RPMI7951 (cell line): ENCODE data around the gene ARID3B. TPM values are rescaled to one million over a fixed set of nuclear protein-coding genes. Genes with fewer than 3 reads are reported as not detected.
"Not testable (repeated sequence)": the region's sequence is repeated elsewhere in the genome, so short reads cannot be mapped to it uniquely, and the experiment has no call there.

Experiments used
- DNase-seq: peaks from one replicate; pipeline ENCODE4 v3.0.0-alpha.2; 2012; ENCODE audit warnings: low read depth
- total RNA-seq: library from RNA; depleted of rRNA; stranded (reverse); fragments of >200 nt; shearing (Covaris generic); gene quantifications from 2 replicates; pipeline ENCODE4 v1.2.3, GENCODE V29; 2014; rRNA removed

Gene ARID3B, protein sequence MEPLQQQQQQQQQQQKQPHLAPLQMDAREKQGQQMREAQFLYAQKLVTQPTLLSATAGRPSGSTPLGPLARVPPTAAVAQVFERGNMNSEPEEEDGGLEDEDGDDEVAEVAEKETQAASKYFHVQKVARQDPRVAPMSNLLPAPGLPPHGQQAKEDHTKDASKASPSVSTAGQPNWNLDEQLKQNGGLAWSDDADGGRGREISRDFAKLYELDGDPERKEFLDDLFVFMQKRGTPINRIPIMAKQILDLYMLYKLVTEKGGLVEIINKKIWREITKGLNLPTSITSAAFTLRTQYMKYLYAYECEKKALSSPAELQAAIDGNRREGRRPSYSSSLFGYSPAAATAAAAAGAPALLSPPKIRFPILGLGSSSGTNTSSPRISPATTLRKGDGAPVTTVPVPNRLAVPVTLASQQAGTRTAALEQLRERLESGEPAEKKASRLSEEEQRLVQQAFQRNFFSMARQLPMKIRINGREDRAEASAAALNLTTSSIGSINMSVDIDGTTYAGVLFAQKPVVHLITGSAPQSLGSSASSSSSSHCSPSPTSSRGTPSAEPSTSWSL
- total RNA-seq: 0.72 and 1.2 TPM in 2 replicates

DNA sequence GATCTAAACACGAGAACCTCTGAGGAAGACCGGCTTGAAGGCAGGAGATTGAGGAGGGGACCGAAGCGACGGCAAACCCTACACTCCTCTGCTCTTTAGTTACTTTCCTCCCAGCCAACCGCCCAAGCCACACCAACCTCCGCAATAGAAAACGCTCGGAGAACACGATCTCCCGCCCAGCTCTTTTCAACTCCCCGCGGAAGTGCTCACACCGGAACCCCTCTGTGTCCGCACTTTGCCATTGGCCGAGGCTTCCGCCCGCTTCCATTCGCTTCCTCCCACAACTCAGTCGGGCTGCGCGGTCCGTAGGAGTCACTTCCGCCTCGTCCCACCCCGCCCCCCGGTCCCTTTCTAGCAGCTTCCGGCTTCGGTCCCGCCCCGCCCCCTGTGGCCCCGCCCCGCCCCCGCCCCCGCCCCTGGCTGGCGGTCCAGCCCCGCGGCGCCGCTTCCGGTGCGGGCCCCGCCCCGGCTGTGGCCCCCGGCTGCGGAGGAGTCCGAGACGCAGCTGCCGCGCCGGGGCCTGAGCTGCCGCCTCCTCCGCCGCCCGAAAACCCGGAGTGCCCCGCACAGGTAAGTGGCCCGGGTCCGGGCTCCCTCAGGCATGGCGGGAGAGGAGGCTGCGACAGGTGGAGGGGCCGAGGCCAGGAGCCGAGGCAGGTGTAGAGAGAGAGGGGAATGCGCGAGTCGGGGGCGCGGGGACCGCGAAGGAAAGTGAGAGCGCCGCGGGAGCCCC is at the start of gene ARID3B:
TSS of gene ARID3B (plus strand) at position 460 of the 733 bp plus-strand sequence. CDS start 2,717 bp downstream, outside the sequence.
- peak; percentile 98 for DNase-seq

DNA sequence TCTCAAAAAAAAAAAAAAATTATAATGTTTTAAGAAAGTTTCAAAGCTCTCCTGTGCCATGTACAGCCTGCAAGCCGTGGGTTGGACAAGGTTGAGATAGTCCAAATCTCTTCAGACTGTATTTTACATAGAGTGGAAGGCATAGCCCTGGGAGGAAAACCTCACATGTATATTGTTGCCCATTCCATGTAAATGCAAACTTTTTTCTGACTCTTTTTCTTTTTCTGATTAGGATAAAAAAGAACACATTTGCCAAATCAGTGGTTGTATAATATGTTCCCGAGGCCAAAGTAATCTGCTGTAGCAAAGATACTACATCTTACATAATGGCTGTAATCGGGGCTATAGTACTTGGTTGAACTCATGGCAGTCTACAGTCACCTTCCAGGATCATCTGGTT is 44.4 kb upstream of the ARID3B start:
- DNase-seq: no peak

DNA sequence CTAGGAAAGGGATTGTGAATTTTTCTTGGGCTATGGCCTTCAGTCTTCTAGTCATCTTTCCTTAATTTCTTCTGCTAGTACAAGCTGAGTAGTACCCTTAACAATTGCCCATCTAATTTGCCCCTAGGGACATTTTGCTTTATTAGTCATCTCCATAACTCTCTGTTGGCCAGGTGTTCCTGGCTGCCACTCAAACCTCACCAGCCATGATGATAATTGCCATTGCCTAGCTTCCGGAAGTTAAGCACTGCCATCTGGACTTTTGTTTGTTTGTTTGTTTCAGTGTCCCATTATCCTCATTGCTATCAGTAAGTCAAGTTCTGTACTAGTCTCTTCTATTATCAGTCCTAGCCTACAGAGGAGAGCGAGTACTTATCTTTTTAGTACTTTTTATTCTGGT is 43.4 kb upstream of the ARID3B start:
- peak; percentile 92 for DNase-seq

DNA sequence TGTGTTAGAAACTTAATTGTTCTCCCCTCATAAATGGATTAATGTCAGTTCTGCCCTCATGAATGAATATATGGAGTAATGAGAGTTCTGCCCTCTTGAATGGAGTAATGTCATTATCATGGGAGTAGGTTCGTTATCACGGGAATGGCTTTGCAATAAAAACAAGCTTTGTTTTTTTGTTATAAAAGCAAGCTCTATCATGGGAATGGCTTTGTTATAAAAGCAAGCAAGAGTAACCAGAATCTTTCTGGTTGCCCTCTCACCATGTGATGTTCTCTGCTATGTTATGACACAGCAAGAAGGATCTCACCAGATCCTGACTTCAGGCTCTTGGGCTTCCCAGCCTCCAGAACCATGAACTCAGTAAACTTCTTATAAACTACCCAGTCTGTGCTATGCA is 41.7 kb upstream of the ARID3B start:
- DNase-seq: no peak

DNA sequence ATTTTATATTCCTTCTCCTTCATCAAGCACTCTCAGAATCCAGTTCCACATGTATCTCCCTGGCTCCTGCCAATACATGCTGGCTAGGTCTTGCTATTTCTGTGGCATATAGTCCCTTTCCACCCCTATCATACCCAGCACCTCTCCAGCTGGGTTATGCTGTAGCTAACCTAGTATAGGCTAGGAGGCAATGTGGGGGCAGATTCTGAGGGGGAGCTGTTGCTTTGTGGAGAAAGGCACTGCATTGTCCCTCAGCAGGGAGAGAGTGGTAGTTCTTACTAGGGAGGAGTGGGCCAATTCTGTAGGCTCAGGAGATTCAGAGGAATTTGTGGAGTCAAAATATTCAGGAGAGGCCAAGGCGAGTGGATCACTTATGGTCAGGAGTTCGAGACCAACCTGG is 40.6 kb upstream of the ARID3B start:
- DNase-seq: no peak

DNA sequence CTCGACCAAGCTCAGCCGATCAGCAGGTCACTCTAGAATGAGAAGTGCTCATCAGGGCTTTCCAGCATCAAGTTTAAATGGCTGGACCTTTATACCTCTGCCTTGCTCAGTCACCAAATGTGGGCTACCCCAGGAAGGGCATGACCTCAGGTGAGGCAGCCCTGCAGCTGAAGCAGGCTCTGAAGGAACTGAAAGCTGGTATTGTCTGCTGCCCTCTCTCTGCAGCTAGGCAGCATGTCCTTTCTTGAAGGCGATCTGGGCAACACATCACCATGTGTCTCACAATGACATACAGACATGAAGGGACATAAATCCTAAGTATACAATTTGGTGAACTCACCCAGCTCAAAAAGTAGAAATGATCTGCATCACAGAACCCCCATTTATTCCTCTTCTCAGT is 38.7 kb upstream of the ARID3B start:
- DNase-seq: no peak

DNA sequence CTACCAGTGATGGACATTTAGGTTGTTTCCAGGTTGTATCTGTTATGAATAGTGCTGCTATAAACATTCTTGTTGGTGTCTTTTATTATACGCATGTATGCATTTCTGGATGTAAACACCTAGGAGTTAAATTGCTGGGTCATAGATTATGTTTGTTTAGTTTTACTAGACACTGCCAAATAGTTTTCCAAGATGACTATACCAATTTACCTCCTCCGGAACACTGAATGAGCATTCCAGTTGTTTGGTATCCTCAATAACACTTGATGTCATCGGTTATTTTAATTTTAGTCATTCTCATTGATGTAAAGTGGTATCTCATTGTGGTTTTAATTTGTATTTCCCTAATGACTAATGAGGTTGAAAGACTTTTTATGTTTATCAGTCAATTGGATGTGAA is 36.6 kb upstream of the ARID3B start:
- DNase-seq: no peak

DNA sequence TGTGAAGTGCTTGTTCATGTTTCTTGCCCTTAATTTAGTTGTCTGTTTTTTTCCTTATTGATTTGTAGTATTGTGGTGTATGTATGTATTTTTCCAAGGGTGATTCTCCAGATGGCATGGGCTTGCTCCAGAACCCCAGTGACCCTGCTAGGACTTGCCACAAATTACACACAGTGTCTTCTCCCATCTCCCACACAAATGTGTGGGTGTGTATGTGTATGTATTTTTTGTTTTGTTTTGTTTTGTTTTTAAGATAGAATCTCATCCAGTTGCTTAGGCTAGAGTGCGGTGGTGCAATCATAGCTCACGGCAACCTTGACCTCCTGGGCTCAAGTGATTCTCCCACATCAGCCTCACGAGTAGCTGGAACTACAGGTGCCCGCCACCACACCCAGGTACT is 36.2 kb upstream of the ARID3B start:
- no peak for DNase-seq

DNA sequence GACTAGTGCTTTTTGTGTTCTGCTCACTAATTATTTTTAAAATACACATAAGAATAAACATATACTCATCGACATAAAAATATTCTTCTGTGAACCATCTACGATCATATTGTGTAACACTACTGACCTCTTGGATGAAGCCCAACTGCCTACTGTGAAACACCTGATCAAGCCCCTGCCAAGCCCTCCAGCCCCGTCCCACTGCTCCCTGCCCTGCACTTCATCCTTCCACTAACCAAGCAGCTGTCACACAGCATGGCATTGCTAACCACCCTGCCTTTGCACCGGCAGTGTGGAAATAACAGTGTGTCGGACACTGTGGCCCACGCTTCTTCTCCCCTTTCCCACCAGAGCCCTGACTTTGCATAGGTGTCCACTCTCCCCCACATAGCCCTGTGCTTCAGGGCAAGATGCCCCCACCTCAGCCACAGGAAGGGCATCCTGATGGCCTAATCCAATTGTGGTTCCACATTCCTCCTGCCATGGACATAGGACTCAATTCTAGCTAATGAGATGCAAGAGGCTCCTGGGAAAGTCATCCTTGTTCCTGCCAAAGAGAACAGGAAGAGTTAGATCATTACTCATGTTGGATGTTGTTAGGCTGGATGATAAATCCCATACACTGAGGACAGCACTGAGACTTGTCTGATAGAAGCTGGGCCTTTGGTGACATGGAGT is 35.0 kb upstream of the ARID3B start:
- peak; percentile 36 for DNase-seq

DNA sequence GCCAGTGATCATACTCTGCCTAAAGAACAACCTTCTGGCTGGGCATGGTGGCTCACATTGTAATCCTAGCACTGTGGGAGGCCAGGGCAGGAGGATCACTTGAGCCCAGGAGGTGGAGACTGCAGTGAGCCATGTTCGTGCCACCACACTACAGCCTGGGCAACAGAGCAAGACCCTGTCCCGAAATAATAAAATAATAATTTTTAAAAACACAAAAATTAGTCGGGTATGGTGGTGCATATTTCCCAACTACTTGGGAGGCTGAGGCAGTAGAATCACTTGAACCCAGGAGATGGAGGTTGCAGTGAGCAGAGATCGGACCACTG is 34.5 kb upstream of the ARID3B start:
- no peak for DNase-seq

DNA sequence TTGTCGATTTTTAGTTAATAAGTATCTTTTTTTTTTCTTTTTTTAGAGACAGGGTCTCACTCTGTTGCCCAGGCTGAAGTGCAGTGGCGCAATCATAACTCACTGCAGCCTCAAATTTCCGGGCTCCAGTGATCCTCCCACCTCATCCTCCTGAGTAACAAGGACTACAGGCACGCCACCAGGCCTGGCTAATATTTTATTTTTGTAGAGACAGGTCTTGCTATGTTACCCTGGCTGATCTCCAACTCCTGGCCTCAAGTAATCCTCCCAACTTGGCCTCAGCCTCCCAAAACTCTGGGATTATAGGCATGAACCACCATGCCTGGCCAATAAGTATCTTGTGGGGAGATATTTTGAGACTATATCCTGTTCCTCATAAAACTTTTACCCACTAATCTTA is 29.4 kb upstream of the ARID3B start:
- no peak for DNase-seq

DNA sequence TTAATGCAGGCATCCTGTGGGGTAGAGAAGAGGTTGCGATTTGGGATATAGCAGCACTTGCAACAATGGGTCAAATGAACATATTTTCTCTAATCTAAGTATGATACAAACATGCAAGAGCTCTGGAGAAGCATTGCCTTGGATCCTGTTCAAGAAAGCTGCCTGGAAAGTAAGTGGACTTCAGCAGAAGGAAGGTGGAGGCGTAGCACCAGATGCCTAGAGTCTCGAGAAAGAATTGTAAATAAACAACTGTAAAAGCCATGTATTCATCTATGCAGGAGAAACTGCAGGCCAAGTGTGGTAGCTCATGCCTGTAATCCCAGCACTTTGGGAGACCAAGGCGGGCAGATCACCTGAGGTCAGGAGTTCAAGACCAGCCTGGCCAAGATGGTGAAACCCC is 27.0 kb upstream of the ARID3B start:
- DNase-seq: not testable (repeated sequence)

DNA sequence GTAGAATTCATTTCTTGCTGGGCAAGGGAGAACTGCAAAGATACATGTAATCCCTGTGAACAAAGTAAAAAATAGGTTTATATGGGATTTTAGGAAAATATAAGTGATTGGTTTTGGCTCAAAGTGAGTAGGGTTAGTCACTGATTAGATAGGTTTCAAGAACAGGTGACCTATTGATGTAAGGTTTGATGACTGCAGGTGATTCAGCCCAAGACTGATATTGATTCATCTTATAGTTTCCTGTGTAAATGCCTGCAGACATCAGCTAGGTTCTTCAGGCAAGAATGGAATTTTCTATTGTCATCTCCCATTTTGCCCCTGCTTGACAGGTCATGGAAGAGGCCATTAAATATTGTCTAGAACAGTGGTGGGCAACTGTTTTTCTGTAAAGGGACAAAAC is 23.9 kb upstream of the ARID3B start:
- no peak for DNase-seq

DNA sequence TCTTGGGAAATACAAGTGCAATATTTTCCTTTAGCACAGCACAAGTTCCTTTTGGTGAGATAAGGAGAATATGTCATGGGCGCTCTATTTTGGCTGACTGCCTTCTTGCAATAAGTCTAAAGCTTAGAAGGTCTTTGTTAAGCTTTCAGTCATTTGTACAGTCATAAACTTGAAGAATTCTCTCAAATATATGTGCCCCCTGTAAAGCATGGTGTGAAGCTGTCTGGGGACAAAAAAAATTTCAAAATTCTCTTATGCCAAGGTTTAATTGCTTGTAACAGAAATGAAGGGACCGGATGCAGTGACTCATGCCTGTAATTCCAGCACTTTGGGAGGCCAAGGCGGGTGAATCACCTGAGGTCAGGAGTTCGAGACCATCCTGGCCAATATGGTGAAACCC is 21.7 kb upstream of the ARID3B start:
- DNase-seq: peak; percentile 44

DNA sequence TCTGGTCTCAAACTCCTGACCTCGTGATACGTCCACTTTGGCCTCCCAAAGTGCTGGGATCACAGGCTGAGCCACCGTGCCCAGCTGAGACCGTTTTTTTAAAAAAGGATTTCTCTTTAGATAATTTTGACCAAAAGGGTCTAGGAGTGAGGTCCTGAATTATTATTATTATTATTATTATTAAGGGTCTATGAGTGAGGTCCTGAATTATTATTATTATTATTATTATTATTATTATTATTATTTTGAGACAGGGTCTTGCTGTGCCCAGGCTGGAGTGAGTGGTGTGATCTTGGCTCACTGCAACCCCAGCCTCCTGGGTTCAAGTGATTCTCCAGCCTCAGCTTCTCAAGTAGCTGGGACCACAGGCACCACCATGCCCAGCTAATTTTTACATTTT is 20.6 kb upstream of the ARID3B start:
- DNase-seq: no peak

DNA sequence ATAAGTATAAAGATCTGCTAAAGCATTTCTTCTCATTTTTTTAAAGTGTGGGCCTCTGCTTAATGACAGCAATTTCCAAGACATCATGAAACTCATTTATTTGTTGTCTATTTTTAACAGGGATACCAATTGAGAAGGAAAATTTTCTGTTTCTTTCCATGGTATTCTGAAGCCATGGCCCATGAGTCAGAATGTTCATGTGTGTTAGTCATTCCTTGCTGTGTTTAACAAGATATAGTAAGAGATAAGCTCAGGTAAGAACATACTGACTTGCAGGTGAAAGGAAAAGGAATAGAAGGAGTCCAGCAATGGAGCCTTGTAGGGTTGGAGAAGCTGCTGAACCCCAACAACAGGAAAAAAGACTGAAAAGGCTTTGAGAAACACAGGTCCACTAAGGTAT is 17.0 kb upstream of the ARID3B start:
- no peak for DNase-seq

DNA sequence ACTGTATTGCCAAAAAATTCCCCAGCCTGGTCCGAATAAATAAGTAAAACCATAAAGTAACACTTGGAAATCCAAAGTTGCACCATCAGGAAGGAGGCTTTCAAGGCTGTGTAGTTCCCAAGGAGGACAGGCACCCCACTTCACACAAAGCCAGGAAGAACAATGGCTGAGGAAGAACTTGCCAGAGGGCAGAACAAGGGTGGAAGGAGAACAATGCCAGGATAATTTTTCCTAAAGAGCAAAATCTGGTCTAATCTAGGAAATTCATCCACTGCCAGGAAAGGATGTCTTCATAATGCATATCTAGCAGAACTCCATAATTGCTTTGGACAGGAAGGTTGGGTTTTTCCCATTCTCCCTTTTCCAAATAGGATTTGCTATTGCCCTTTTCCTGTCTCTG is 15.7 kb upstream of the ARID3B start:
- no peak for DNase-seq

DNA sequence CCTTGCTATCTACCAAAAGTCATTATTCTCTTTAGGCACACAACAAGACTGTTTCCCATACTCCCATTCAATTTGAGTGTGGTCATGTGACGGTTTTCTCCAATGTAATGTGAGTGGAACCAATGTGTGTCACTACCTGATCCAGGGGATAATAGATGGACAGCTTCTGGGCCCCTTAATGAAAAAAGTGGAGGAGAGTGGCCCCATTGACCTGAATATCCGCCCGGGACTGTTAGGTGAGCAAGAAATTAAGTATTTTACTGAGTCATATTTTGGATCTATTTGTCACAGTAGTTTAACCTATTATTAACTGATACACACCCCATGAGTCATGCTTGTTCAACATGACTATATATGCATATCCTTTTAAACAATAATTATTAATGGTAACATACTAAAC is 15.1 kb upstream of the ARID3B start:
- peak; percentile 56 for DNase-seq

DNA sequence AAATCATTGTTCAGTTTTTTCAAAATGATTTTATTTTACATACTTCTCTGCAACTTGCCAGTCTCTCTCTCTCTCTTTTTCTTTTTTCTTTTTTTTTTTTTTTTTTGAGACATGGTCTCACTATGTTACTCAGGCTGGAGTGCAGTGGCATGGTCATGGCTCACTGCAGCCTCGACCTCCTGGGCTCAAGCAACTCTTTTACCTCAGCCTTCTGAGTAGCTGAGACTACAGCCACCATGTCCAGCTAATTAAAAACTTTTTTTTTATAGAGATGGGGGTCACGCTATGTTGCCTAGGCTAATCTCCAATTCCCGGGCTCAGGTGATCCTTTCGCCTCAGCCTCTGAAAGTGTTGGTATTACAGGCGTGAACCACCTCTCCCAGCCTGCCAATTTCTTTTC is 12.1 kb upstream of the ARID3B start:
- no peak for DNase-seq

DNA sequence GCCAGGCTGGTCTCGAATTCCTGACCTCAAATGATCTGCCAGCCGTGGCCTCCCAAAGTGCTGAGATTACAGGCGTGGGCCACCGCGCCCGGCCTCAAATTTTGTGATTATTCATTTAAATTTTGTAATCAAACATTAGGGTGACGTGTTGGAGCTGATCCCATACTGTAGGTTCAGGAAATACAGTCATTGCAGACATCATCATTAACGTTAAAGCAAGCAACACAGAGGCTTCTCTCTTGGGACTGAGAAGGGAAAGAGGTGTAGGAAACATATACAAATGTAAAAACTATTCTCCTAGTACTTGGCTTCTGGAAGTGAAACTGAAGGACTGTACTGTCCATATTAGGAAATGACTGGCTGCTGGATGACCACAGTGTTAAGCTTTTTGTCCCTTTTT is 11.1 kb upstream of the ARID3B start:
- no peak for DNase-seq

DNA sequence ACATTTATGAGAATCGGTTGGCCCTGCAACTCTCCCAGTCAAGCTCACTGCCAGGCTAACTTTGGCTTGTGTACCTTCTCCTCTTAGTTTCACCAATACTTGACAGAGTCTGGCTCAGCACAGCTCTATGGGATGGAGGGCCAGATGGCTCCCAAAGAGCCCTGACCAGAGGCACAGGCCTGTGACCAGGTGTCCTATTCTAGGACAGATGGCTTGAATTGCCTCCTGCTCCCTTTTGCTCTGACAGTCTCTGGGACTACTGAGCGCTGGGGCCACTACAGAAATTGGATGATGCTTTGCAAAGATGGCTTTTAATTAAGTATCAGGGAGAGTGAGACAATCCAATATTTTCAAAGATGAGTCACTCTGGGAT is 10.3 kb upstream of the ARID3B start:
- no peak for DNase-seq

DNA sequence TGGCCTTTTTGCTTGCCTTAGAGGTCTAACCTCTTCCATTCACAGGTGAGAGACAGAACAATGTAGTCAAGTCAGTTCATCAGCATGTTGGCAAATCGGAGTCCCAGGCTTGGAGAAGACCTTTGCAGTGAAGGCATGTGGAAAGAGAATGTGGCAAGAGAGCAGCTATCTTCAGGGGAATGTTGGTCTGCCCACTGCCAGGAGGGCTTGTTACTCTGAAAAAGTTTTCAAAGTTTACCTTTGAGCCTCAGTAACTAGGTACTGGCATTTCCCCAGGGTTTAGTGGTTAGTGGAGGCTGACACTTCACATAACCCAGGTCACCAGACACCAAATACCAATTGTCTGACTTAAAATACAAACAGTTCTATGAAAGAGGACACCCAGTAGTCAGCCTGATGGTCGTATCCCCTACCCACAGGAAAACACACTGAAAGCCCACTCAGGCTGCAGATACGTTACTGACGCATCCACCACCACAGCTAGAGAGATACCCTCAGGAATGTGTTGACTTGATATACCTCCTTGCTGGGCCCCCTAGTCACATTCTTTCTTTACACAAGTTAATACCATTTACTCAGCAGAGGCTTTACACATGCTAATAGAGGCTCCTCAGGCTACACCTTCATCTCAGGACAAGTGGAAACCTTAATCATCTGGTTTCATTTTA is 9.7 kb upstream of the ARID3B start:
- peak; percentile 63 for DNase-seq
